ENCODE results near the gene HMCN2.
A peak's percentile ranks its signal among the peaks of the same experiment; 100 is the strongest.
"Not testable (repeated sequence)": the region's sequence is repeated elsewhere in the genome, so short reads cannot be mapped to it uniquely, and the experiment has no call there.

HMCN2 gene

GRCh38 chr9:130429381-130429780, 163.8 kb downstream of the HMCN2 start:
- no peaks in the 10 kb centered on the region for H3K36me3 Mint-ChIP-seq (ENCODE audit: low read depth)
- ATAC-seq (no peak), DNase-seq (no peak)
- H3K4me3 Mint-ChIP-seq = no peak overlapping the region
- no peaks in the 10 kb centered on the region for H3K9me3 Mint-ChIP-seq
- peaks cover 21% of the 10 kb centered on the region for H3K27me3 Mint-ChIP-seq
- H3K27ac Mint-ChIP-seq = no peak overlapping the region
- no peaks in the 10 kb centered on the region for H3K4me1 Mint-ChIP-seq

GRCh38 chr9:130429831-130430230, 164.3 kb downstream of the HMCN2 start:
- H3K36me3 Mint-ChIP-seq (ENCODE audit: low read depth) = no peaks in the 10 kb centered on the region
- no peak overlapping the region for H3K4me3 Mint-ChIP-seq
- H3K4me1 Mint-ChIP-seq = no peaks in the 10 kb centered on the region
- H3K27ac Mint-ChIP-seq = no peak overlapping the region
- DNase-seq (no peak), ATAC-seq (no peak)
- peaks cover 24% of the 10 kb centered on the region for H3K27me3 Mint-ChIP-seq
- no peaks in the 10 kb centered on the region for H3K9me3 Mint-ChIP-seq

- Mint-ChIP-seq H3K4me1 (no peaks in the 10 kb centered on the region), H3K27me3 (peaks cover 27% of the 10 kb centered on the region), H3K9me3 (no peaks in the 10 kb centered on the region), H3K4me3 (no peak overlapping the region), H3K27ac (no peak overlapping the region), H3K36me3 (ENCODE audit: low read depth) (no peaks in the 10 kb centered on the region)
- ATAC-seq = no peak
- no peak for DNase-seq
Measured at GRCh38 chr9:130430232-130430631, 164.7 kb downstream of the HMCN2 start.

GRCh38 chr9:130430734-130431535, 165.4 kb downstream of the HMCN2 start:
- no peaks in the 10 kb centered on the region for H3K4me1 Mint-ChIP-seq
- no peak overlapping the region for H3K27ac Mint-ChIP-seq
- DNase-seq = no peak
- no peak for ATAC-seq
- H3K36me3 Mint-ChIP-seq (ENCODE audit: low read depth) = no peaks in the 10 kb centered on the region
- no peak overlapping the region for H3K4me3 Mint-ChIP-seq
- H3K27me3 Mint-ChIP-seq = peaks cover 32% of the 10 kb centered on the region
- H3K9me3 Mint-ChIP-seq = no peaks in the 10 kb centered on the region

GRCh38 chr9:130431536-130432303, 166.2 kb downstream of the HMCN2 start:
- Mint-ChIP-seq H3K4me3 (no peak overlapping the region), H3K27me3 (peaks cover 35% of the 10 kb centered on the region), H3K4me1 (no peaks in the 10 kb centered on the region), H3K36me3 (ENCODE audit: low read depth) (no peaks in the 10 kb centered on the region), H3K27ac (no peak overlapping the region), H3K9me3 (no peaks in the 10 kb centered on the region)
- ATAC-seq (no peak), DNase-seq (no peak)

GRCh38 chr9:130432362-130432761, 166.8 kb downstream of the HMCN2 start:
- DNase-seq (no peak), ATAC-seq (no peak)
- Mint-ChIP-seq H3K9me3 (no peaks in the 10 kb centered on the region), H3K36me3 (ENCODE audit: low read depth) (no peaks in the 10 kb centered on the region), H3K4me3 (no peak overlapping the region), H3K27ac (no peak overlapping the region), H3K4me1 (no peaks in the 10 kb centered on the region), H3K27me3 (peaks cover 38% of the 10 kb centered on the region)

GRCh38 chr9:130432796-130433167, 167.2 kb downstream of the HMCN2 start:
- ATAC-seq = no peak
- Mint-ChIP-seq H3K4me3 (no peak overlapping the region), H3K27ac (no peak overlapping the region), H3K27me3 (peaks cover 40% of the 10 kb centered on the region), H3K4me1 (no peaks in the 10 kb centered on the region), H3K36me3 (ENCODE audit: low read depth) (no peaks in the 10 kb centered on the region), H3K9me3 (no peaks in the 10 kb centered on the region)
- no peak for DNase-seq

GRCh38 chr9:130433168-130433946, 167.8 kb downstream of the HMCN2 start:
- DNase-seq (peak; percentile 59), ATAC-seq (peak; percentile 74)
- Mint-ChIP-seq H3K27me3 (peaks cover 40% of the 10 kb centered on the region), H3K36me3 (ENCODE audit: low read depth) (no peaks in the 10 kb centered on the region), H3K4me1 (no peaks in the 10 kb centered on the region), H3K9me3 (no peaks in the 10 kb centered on the region), H3K4me3 (no peak overlapping the region), H3K27ac (no peak overlapping the region)

GRCh38 chr9:130433947-130434262, 168.3 kb downstream of the HMCN2 start:
- DNase-seq = no peak
- H3K27ac Mint-ChIP-seq = no peak overlapping the region
- H3K36me3 Mint-ChIP-seq (ENCODE audit: low read depth) = no peaks in the 10 kb centered on the region
- H3K4me1 Mint-ChIP-seq = no peaks in the 10 kb centered on the region
- ATAC-seq = no peak
- H3K4me3 Mint-ChIP-seq = no peak overlapping the region
- H3K27me3 Mint-ChIP-seq = peaks cover 42% of the 10 kb centered on the region
- H3K9me3 Mint-ChIP-seq = no peaks in the 10 kb centered on the region

GRCh38 chr9:130434656-130435055, 169.1 kb downstream of the HMCN2 start:
- H3K4me1 Mint-ChIP-seq; H3K4me3 Mint-ChIP-seq; ATAC-seq; DNase-seq; H3K36me3 Mint-ChIP-seq (ENCODE audit: low read depth); H3K27ac Mint-ChIP-seq; H3K9me3 Mint-ChIP-seq: not testable (repeated sequence)
- peaks cover 44% of the 10 kb centered on the region for H3K27me3 Mint-ChIP-seq

GRCh38 chr9:130437011-130437789, 171.6 kb downstream of the HMCN2 start:
- Mint-ChIP-seq H3K27me3 (peaks cover 43% of the 10 kb centered on the region), H3K27ac (no peak overlapping the region)
- no peak for ATAC-seq

GRCh38 chr9:130438382-130438981, 172.9 kb downstream of the HMCN2 start:
- Mint-ChIP-seq H3K4me3 (no peak overlapping the region), H3K4me1 (no peaks in the 10 kb centered on the region), H3K27me3 (peaks cover 39% of the 10 kb centered on the region), H3K36me3 (ENCODE audit: low read depth) (no peaks in the 10 kb centered on the region), H3K9me3 (peaks cover 14% of the 10 kb centered on the region), H3K27ac (no peak overlapping the region)
- DNase-seq = no peak
- no peak for ATAC-seq

More at GRCh38 chr9:130437011-130437789, 171.6 kb downstream of the HMCN2 start:
- no peaks in the 10 kb centered on the region for H3K36me3 Mint-ChIP-seq (ENCODE audit: low read depth)
- no peak overlapping the region for H3K4me3 Mint-ChIP-seq
- no peaks in the 10 kb centered on the region for H3K4me1 Mint-ChIP-seq
- peaks cover 13% of the 10 kb centered on the region for H3K9me3 Mint-ChIP-seq
- no peak for DNase-seq

- H3K4me3 Mint-ChIP-seq = no peak overlapping the region
- no peak overlapping the region for H3K27ac Mint-ChIP-seq
- DNase-seq (no peak), ATAC-seq (no peak)
- H3K36me3 Mint-ChIP-seq (ENCODE audit: low read depth) = no peaks in the 10 kb centered on the region
- peaks cover 30% of the 10 kb centered on the region for H3K27me3 Mint-ChIP-seq
- peaks cover 2% of the 10 kb centered on the region for H3K4me1 Mint-ChIP-seq
- peaks cover 14% of the 10 kb centered on the region for H3K9me3 Mint-ChIP-seq
Measured at GRCh38 chr9:130441031-130441430, 175.5 kb downstream of the HMCN2 start.
